GM12801 (cell line): Measurements from ENCODE around the gene ASPHD2.

ENCODE experiments used
- CTCF ChIP-seq: IDR thresholded peaks from one replicate; pipeline ENCODE4 v1.5.1; 2011; ENCODE audit warnings: control low read depth; ENCODE audit not compliant: insufficient read length; ENCODE audit errors: extremely low read depth

ASPHD2 gene

GRCh38 chr22:26485013-26485412 lies 56.0 kb downstream of the ASPHD2 start:
- TF ChIP-seq CTCF, result no peak

GRCh38 chr22:26485806-26486390 lies 56.8 kb downstream of the ASPHD2 start:
- TF ChIP-seq CTCF, result no peak

- no peak for TF ChIP-seq CTCF
Measured at GRCh38 chr22:26486394-26486793, 57.3 kb downstream of the ASPHD2 start.

GRCh38 chr22:26487996-26488395 lies 58.9 kb downstream of the ASPHD2 start:
- TF ChIP-seq CTCF, result no peak

- TF ChIP-seq CTCF, result no peak
Measured at GRCh38 chr22:26489447-26490036, 60.5 kb downstream of the ASPHD2 start.

- no peak for TF ChIP-seq CTCF
Measured at GRCh38 chr22:26492220-26492619, 63.2 kb downstream of the ASPHD2 start.

- TF ChIP-seq CTCF, result no peak
Measured at GRCh38 chr22:26494506-26494905, 65.4 kb downstream of the ASPHD2 start.
